Esophagus mucosa (tissue), 1 donor: ENCODE results near the gene GRWD1. TPM values are rescaled to one million over a fixed set of nuclear protein-coding genes. Genes with fewer than 3 reads are reported as not detected.

Source experiments
- ATAC-seq: fragments of 200-7000 bp; cut with Tn5 transposase; one replicate; pipeline ENCODE4 v1.9.1; 2020
- total RNA-seq: library from RNA; stranded (reverse); gene quantifications from one replicate; pipeline ENCODE4 v1.2.4, GENCODE V29; 2023
- donor health status: DM: yes; HTN: yes; CAD: no.

GRWD1 gene
- total RNA-seq, 1 donor from 2014 or later, result 24.6 TPM

DNA sequence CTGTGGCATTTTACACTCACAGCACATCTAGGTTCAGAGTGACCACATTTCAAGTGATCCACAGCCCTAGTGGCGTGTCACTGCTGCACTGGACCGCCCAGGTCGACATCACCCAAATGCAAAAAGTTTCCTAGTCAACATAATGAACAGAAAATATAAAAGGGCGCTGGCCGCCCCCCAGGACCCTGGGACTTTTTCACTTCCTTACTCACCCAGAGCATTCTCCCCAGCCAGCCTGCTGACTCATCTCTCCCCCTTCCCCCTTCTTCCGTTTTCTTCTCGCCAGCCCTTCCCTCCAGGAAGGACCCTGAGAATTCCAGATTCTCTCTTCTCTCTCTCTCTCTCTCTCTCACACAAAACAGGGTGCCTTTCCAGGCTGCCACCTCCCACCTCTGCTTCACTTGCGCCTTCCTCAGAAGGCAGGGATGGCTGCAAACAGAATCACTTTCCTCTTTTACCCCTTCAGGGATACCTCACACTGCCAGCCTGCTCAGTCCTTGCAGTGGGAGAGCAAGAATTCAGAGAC, 21.0 kb upstream of the GRWD1 start:
- no peak for ATAC-seq

DNA sequence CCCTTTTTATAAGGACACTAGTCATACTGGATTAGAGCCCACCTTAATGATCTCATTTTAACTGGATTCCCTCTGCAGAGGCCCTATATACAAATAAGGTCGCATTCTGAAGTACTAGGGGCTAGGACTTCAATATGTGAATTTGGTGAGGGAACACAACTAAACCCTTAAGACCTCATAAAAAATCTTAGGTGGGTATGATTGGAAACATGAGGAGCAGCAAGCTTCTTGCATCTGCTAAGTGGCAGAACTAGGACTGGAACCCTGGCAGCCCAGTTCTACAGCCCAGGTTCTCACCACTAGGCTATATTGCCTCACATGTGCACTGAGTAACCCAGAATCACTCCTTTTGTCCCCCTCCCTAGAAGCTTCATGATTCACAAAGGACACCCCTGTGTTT, 17.1 kb upstream of the GRWD1 start:
- ATAC-seq, result no peak

DNA sequence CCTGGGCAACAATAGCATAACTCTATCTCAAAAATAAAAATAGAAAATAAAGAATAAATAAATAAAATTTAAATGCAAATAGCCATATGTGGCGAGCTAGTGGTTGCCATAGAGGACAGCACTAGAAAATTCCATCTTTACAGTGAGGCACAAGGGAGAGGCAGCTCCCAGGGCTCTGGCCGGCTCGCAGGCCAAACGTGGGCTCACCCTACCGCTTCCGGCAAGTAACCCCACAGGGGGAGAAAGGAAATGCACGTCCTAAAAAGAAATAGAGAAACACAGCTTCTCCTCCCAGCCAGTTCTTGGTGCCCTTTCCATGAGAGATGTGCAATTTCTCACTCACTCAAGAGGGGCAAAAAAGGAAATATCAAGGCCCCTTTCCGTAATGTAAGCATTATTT, 12.4 kb upstream of the GRWD1 start:
- ATAC-seq, result no peak

DNA sequence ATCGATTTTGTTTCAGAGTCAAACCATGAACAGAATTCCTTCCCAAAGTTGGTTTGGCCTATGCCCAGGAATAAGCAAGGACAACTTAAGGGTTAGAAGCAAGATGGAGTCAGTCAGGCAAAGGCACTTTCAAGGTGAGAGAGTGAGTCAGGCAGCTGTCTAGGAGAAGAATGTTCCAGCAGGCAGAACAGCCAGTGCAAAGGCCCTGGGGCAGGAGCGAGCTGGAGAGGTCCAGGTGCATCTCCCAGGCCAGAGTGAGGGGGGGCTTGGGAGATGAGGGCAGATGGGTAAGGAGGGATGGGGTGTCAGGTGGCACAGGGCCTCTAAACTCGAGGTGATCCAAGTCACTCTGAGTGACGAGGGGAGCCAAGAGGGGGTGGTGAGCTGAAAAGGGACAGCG, 9.2 kb upstream of the GRWD1 start:
- no peak for ATAC-seq

DNA sequence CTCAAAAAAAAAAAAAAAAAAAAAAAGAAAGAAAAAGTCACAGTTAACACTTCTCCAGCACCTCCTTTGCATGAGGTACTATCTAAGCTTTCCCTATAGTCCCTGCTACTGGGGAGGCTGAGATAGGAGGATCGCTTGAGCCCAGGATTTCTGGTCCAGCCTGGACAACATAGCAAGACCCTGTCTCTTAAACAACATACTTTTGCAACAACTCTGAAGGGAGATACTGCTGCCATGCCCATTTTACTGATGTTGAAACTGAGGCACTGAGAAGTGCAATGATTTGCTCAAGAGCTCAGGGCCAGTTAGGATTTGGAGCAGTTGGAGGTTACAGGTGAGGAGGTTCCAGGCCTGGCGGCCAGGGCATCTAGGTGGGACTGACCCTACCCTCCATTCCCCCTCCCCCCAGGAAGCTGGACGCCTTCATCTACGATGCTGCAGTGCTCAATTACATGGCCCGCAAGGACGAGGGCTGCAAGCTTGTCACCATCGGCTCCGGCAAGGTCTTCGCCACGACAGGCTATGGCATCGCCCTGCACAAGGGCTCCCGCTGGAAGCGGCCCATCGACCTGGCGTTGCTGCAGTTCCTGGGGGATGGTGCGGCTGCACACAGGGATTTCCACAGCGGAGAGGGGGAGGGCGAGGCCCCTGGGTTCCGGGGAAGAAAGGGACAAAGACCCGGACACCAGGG, 4.3 kb upstream of the GRWD1 start:
- no peak for ATAC-seq

DNA sequence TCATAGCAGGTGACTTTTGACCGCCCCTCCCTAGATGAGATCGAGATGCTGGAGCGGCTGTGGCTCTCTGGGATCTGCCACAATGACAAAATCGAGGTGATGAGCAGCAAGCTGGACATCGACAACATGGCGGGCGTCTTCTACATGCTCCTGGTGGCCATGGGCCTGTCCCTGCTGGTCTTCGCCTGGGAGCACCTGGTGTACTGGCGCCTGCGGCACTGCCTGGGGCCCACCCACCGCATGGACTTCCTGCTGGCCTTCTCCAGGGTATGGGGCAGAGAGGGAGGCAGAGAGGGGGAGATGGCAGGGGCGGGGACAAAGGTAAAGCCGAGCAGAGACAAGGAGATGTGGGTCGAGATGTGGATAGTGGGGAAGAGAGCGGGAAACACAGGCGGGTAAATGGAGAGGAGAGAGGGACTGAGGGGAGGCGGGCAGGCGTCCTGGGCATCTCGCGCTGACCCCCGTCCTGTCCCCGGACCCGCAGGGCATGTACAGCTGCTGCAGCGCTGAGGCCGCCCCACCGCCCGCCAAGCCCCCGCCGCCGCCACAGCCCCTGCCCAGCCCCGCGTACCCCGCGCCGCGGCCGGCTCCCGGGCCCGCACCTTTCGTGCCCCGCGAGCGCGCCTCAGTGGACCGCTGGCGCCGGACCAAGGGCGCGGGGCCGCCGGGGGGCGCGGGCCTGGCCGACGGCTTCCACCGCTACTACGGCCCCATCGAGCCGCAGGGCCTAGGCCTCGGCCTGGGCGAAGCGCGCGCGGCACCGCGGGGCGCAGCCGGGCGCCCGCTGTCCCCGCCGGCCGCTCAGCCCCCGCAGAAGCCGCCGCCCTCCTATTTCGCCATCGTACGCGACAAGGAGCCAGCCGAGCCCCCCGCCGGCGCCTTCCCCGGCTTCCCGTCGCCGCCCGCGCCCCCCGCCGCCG, 3.4 kb upstream of the GRWD1 start:
- ATAC-seq, result no peak

DNA sequence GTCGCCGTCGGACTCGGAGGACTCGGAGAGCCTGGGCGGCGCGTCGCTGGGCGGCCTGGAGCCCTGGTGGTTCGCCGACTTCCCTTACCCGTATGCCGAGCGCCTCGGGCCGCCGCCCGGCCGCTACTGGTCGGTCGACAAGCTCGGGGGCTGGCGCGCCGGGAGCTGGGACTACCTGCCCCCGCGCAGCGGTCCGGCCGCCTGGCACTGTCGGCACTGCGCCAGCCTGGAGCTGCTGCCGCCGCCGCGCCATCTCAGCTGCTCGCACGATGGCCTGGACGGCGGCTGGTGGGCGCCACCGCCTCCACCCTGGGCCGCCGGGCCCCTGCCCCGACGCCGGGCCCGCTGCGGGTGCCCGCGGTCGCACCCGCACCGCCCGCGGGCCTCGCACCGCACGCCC, 2.5 kb upstream of the GRWD1 start:
- ATAC-seq, result no peak

DNA sequence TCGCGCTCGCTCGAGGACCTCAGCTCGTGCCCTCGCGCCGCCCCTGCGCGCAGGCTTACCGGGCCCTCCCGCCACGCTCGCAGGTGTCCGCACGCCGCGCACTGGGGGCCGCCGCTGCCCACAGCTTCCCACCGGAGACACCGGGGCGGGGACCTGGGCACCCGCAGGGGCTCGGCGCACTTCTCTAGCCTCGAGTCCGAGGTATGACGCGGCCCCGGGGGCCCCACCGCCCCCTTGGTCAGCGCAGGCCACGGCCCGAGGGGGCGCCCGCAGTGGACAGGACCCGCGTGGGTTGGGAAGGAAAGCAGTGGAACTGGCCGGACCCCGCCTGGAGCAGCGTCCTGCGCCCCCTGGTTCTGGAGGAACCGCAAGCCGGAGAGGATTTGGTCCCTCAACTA, 2.1 kb upstream of the GRWD1 start:
- no peak for ATAC-seq

DNA sequence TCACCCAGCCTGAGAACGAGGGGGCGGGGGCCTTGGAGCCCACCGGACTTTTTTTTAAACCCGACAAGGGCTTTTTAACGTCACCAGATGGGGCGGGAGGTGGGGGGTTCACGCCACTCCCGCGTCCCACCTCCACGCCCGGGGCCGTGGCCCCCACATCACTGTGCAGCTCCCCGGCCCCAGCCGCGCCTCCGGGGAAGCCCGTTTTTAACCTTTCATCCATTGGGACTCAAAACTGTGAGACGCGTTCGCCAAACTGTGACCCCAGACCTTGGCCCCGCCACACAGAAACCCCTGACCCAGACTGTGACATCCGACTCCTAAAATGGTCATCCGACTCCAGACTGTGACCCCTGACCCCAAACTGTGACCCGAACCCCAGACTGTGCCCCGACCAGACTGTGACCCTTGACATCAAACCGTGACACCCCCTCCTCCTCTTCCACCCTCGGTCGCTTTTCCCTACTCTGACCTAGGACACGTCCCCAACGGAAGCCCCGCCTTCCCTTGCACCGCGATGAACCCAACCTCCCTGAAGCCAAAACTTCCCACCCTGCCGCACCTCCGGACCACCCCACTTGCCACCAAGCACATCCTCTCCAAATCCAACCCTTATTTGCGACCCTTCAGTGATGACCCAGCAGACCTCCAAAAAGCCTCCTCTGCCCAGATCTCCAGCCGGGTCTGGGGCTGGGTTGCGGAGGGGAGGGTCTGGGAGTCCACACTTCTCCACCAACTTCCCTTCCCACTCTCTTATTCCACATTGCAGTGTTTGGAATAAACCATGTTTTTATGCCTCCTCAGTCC, 1.5 kb upstream of the GRWD1 start:
- ATAC-seq, result no peak

DNA sequence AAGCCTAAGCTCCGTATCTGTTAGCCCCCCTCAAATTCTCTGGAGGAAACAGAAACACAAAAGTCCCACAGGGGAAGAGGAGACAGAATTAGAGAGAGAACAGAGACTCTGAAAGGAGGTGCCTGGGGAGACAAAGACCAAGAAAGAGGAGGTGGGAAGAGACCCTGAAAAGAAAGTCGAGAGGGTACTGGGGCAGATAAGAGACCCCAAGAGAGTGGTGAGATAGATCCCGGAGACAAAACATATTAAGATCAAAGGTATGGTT, 915 bp upstream of the GRWD1 start:
- no peak for ATAC-seq

DNA sequence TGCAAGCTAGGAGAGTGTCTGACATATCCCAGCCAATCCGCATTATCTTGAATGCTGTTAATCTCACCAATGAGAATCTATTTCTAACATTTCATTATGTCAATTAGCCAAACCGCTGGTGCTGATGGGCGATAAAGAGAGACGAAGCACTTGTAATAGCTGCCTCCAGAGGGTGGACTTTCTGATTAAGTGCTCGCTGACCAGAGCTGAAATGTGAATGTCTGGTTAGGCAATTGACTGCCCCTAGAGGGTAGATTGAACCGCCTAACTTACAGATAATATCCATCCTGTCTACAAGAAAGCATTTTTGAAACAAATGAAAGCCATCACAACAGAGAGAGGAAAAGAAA, 552 bp upstream of the GRWD1 start:
- peak; percentile 16 for ATAC-seq

DNA sequence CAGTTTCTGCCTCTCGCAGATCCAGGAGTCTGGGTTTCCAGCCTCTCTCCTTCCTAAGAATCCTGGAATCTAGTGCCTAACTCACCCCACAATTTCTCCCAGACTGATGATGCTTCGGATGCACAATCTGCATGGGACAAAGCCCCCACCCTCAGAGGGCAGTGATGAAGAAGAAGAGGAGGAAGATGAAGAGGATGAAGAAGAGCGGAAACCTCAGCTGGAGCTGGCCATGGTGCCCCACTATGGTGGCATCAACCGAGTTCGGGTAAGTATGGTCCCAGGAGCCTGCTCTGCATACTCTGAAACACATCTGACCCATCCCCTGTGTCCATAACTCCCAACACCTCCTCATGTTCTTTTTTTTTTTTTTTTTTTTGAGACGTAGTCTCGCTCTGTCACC, 796 bp downstream of the GRWD1 start:
- no peak for ATAC-seq

DNA sequence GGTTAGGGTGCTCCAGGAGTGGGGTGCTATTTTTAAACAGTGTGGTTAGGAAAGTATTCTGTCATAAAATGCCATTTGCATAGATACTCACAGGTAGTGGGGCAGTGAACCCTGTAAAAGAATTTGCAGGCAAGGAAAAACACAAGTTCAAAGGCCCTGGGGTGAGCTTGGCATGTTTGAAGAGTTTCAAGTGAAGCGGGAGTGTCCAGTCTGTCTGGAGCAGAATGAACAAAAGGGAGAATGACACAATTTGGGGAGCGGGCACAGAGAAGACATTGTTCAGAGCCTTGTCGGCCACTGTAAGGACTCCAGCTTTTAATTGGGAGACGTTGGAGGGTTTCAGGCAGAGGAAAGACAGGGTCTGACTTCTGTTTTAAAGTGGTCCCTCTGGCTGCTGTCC, 2.8 kb downstream of the GRWD1 start:
- ATAC-seq, result no peak

DNA sequence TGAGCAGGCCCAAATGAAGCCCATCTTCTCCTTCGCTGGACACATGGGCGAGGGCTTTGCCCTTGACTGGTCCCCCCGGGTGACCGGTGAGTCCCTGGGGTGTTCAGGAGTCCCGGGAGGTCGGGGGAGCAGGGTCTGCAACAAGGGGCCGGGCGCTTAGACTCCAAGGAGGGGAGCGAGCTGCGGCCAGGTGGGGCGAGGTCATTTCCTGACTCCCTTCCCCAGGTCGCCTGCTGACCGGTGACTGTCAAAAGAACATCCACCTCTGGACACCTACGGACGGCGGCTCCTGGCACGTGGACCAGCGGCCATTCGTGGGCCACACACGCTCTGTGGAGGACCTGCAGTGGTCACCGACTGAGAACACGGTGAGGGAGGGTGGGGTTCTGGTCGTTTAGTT, 4.7 kb downstream of the GRWD1 start:
- ATAC-seq, result no peak

DNA sequence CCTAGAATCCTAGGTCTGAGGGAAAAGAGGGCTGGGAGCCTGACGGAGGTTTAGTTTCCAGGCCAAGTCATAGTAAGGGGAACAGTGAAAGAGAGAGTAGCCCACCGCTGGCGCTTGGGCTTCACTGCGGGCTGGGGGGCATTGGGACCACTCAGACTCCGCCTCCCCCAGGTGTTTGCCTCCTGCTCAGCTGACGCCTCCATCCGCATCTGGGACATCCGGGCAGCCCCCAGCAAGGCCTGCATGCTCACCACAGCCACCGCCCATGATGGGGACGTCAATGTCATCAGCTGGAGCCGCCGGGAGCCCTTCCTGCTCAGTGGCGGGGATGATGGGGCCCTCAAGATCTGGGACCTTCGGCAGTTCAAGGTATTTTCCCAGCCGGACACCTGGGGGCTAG, 5.1 kb downstream of the GRWD1 start:
- ATAC-seq, result no peak

DNA sequence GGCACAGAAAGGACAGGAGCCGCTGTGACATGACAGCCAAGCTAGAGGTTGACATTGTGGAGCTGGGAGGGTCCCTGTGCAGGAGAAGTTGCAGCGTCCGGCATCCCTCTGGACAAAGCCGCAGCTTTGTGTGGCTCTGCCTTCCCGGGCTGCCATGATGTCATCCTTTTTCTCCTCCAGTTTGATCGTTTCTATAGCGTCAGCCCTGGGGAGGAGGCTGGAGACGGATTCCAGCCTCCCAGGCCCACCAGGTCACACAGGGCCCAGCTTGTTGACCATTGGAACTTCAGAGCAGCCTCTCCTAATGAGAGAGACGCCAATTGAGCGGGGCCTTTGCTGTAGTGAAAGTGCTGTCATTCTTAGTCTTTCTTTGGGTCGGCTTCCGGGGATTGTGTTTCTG, 5.8 kb downstream of the GRWD1 start:
- no peak for ATAC-seq

DNA sequence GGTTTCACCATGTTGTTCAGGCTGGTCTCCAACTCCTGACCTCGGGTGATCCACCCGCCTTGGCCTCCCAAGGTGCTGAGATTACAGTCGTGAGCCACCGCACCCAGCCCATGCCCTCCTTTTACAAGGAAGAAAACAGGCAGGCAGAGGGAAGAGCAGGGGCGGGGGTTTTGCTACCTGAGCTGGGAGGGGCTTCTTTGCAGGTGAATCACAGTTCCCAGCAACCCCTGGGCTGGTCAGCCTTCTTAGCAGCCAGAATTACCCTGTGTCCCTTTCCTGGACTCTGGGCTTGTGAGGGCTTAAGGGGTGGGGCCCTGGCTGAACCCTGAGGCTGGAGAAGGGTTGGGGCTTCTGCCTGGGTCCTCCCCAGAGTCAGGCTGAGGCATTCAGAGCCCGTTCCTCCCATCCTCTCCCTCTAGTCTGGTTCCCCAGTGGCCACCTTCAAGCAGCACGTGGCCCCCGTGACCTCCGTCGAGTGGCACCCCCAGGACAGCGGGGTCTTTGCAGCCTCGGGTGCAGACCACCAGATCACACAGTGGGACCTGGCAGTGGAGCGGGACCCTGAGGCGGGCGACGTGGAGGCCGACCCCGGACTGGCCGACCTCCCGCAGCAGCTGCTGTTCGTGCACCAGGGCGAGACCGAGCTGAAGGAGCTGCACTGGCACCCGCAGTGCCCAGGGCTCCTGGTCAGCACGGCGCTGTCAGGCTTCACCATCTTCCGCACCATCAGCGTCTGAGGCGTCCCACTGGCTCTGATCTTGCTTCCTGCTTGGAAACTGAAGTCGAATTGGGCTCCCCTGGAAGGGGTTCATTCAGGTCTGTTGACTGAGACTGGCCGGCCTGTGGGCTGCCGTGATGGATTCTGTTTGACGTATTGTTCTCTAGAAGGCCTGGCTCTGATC, 6.8 kb downstream of the GRWD1 start:
- ATAC-seq, result peak; percentile 51

DNA sequence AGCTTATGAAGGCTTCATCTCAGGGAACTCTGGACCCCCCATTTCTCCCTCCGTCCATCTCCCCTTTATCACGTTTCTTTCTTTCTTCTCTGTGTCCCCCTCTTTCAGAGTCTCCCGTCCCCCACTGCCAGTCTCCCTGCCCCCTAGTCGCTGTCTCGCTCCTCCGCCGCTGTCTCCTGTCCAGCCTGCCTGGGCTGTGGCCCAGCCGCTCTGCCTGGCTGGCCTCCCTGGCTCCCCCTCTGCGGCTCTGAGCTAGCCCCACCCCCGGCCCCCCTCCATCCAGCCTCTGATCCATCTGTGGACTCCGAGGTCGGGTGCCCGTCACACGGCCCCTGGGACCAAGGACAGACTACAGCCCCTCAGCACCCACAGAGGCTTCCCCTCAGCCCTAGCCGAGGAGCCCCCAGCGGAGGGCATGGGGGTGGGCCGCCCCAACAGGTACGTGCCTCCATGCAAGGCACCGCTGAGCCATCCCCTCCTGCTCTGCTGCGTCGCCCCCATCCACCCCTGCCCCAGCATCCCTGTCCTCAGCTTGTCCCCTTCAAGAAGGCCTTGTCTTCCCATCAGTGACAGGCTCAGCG, 8.5 kb downstream of the GRWD1 start:
- no peak for ATAC-seq

DNA sequence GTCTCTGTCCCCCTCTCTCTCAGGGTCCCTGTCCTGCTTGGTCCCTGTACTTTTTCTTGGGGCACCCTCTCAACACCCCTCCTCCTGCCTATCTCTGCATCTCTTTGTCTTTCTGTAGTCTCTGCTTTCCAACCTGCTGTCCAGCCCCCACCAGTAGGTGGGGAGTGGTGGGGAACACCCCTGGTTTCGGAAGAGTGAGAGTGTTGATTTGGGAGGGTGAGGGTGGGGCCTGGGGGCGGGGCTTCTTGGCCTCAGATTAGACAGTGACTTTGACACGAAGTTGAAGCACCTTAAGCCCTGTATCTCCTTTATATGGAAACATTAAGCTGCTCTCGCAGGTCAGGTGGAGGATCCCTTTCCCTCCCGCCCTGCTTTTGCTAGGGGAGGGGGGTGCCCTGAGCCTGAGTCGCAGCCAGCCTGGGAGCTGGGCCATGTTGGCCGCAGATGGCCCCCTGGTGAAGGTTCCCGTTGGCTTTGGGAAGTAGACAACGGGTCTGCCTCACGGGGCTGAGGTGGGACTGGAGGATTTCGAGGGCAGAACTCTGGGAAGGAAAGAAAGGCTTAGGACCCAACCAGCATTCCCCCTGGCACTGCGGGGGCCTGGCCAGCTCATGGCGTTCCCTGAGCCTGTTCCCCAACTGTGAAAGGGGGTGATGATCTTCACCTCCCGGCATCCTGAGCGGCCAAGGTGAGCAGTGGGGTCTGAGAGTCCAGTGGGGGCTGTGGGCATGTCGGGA, 9.6 kb downstream of the GRWD1 start, which contains the start of gene KCNJ14:
Gene KCNJ14, plus strand, starts transcription at position 404 of the 737 bp plus-strand sequence. CDS start 6,151 bp downstream, outside the sequence.
- ATAC-seq, result no peak

DNA sequence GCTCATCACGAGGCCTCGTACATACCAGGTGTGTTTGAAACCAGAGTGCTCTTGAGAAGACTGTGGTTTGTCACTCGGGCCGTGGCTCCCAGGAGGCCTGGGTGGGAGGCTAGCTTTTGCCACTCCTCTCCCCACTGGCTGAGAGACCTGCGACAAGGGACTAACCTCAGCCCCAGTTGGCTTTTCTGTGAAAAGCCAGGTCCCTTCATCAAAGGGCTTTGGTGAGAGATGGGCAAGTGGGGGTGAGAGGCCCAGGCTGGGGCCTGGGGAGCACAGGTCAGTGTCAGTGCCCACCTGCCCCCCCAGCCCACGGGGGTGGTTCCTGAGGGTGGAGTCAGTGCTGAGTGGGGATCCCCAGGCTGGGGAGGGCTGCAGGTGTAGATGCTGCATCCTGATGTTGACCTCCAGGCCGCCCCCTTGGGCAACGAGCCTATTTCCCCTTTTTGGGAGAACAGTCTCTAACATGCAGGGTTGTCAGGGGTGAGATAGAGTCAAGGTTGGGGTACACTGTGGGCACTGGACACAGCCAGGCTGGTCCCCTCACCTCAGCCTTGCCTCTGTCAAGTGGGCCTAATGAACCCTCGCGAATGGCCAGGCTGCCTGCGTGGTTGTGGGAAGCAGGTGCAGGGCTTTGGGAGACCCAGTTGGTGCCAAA, 10.3 kb downstream of the GRWD1 start:
- ATAC-seq, result no peak

DNA sequence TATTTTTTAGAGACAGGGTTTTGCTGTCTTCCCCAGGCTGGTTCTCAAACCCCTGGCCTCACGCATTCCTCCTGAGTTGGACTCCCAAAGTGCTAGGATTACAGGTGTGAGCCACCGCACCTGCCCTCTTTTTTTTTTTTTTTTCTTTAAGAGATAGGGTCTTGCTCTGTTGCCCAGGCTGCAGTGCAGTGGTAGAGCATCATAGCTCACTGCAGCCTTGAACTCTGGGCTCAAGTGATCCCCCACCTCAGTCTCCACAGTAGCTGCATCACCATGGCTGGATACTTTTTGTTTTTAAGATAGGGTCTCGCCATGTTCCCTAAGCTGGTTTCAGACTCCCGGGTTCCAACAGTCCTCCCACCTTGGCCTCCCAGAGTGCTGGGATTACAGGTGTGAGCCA, 11.1 kb downstream of the GRWD1 start:
- no peak for ATAC-seq
